Suprapubic skin (tissue), 4 donors: Measurements from ENCODE around the gene IBA57. TPM values are rescaled to one million over a fixed set of nuclear protein-coding genes. Genes with fewer than 3 reads are reported as not detected.
"Not testable (repeated sequence)": the region's sequence is repeated elsewhere in the genome, so short reads cannot be mapped to it uniquely, and the experiment has no call there.

Source experiments
- DNase-seq, 2 donors: peaks; one replicate each; pipeline ENCODE4 v3.0.0-alpha.2; 2019; ENCODE audit warnings: low spot score in 2 of 2
- H3K27ac ChIP-seq: fragments of 200-600 bp; sonication (generic); one replicate; pipeline ENCODE4 v1.5.1; 2019
- H3K27me3 ChIP-seq: fragments of 200-600 bp; sonication (generic); one replicate; pipeline ENCODE4 v1.5.1; 2019
- H3K36me3 ChIP-seq: fragments of 200-600 bp; sonication (generic); one replicate; pipeline ENCODE4 v1.5.1; 2019
- H3K4me1 ChIP-seq: fragments of 200-600 bp; sonication (generic); one replicate; pipeline ENCODE4 v1.5.1; 2019
- H3K4me3 ChIP-seq: fragments of 200-600 bp; sonication (generic); one replicate; pipeline ENCODE4 v1.5.1; 2019; ENCODE audit warnings: mild to moderate bottlenecking
- H3K9me3 ChIP-seq: fragments of 200-600 bp; sonication (generic); one replicate; pipeline ENCODE4 v1.5.1; 2019
- CTCF ChIP-seq, 2 donors: fragments of 200-600 bp in 1 of 2; fragments of 450-650 bp in 1 of 2; sonication (generic) in 1 of 2; IDR thresholded peaks; one replicate each; pipeline ENCODE4 v1.5.1; 2016 to 2019; ENCODE audit warnings: antibody characterized with exemption in 2 of 2, mild to moderate bottlenecking in 1 of 2, moderate library complexity in 1 of 2
- EP300 ChIP-seq: sonication (generic); formaldehyde crosslinking; IDR thresholded peaks from one replicate; pipeline ENCODE4 v1.6.1; 2017; ENCODE audit warnings: antibody characterized with exemption
- POLR2A ChIP-seq, 2 donors: fragments of 450-650 bp; IDR thresholded peaks; one replicate each; pipeline ENCODE4 v1.6.1; 2017; ENCODE audit warnings: antibody characterized with exemption in 2 of 2, mild to moderate bottlenecking in 2 of 2, moderate library complexity in 2 of 2
- POLR2AphosphoS5 ChIP-seq, 3 donors: sonication (generic); formaldehyde crosslinking; IDR thresholded peaks; one replicate each; pipeline ENCODE4 v1.6.1; 2017; ENCODE audit warnings: antibody characterized with exemption in 3 of 3
- WGBS: methylation state at CpG from one replicate; pipeline ENCODE4 v1.1.5; 2018; 5-methylcytosine and 5-hydroxymethylcytosine counted together
- total RNA-seq, 4 donors: library from RNA; depleted of rRNA; stranded (reverse); fragments of >200 nt; gene quantifications; one replicate each; pipeline ENCODE4 v1.1.0, GENCODE V29; 2016

The IBA57 gene
- total RNA-seq, 4 donors from 2014 or later: 9.2 to 22.4 (median 12.4) TPM

GRCh38 chr1:228182296-228183030 is 16.9 kb downstream of the IBA57 start:
- no peaks in the 10 kb centered on the region for H3K27me3 ChIP-seq
- TF ChIP-seq POLR2AphosphoS5 (IDR thresholded peaks at IDR 0.05) (no peak), CTCF (IDR thresholded peaks at IDR 0.05) (no peak), POLR2A (IDR thresholded peaks at IDR 0.05) (no peak), EP300 (no peak)
- peaks cover 4% of the 10 kb centered on the region for H3K36me3 ChIP-seq
- no peak overlapping the region for H3K27ac ChIP-seq
- H3K4me3 ChIP-seq: no peak overlapping the region
- DNase-seq: peak; percentile 48 to 66
- WGBS: 89% methylated on average over 28 of the region's 32 CpGs
- no peaks in the 10 kb centered on the region for H3K4me1 ChIP-seq
- H3K9me3 ChIP-seq: no peaks in the 10 kb centered on the region

GRCh38 chr1:228184152-228184551 is 18.5 kb downstream of the IBA57 start:
- Histone ChIP-seq H3K4me1 (no peaks in the 10 kb centered on the region), H3K4me3 (no peak overlapping the region), H3K36me3 (peaks cover 4% of the 10 kb centered on the region), H3K9me3 (no peaks in the 10 kb centered on the region), H3K27ac (no peak overlapping the region), H3K27me3 (no peaks in the 10 kb centered on the region)
- DNase-seq: peak; percentile 37 to 41
- TF ChIP-seq CTCF (IDR thresholded peaks at IDR 0.05): no peak
- TF ChIP-seq EP300: no peak
- no peak for TF ChIP-seq POLR2A (IDR thresholded peaks at IDR 0.05)
- TF ChIP-seq POLR2AphosphoS5 (IDR thresholded peaks at IDR 0.05): no peak
- 79% methylated on average over 7 of the region's 7 CpGs for WGBS

GRCh38 chr1:228185641-228185965 is 20.0 kb downstream of the IBA57 start:
- H3K27me3 ChIP-seq: no peaks in the 10 kb centered on the region
- no peak overlapping the region for H3K4me3 ChIP-seq
- H3K36me3 ChIP-seq: peaks cover 4% of the 10 kb centered on the region
- peak; percentile 18 to 52 for DNase-seq
- H3K27ac ChIP-seq: no peak overlapping the region
- H3K9me3 ChIP-seq: no peaks in the 10 kb centered on the region
- no peaks in the 10 kb centered on the region for H3K4me1 ChIP-seq
- TF ChIP-seq POLR2A (IDR thresholded peaks at IDR 0.05): no peak
- no peak for TF ChIP-seq EP300
- WGBS: 62% methylated on average over 11 of the region's 11 CpGs

- not testable (repeated sequence) for H3K27ac ChIP-seq, H3K27me3 ChIP-seq, H3K4me1 ChIP-seq, H3K36me3 ChIP-seq, H3K4me3 ChIP-seq, H3K9me3 ChIP-seq, DNase-seq
- 90% methylated on average over 2 of the region's 2 CpGs for WGBS
Observed at GRCh38 chr1:228188249-228188648, 22.6 kb downstream of the IBA57 start.

- H3K4me1 ChIP-seq: no peaks in the 10 kb centered on the region
- peak; percentile 42 to 43 for DNase-seq
- H3K27ac ChIP-seq: no peak overlapping the region
- peaks cover 4% of the 10 kb centered on the region for H3K36me3 ChIP-seq
- no peak for TF ChIP-seq POLR2A (IDR thresholded peaks at IDR 0.05)
- TF ChIP-seq POLR2AphosphoS5 (IDR thresholded peaks at IDR 0.05): no peak
- no peak for TF ChIP-seq EP300
- TF ChIP-seq CTCF (IDR thresholded peaks at IDR 0.05): no peak
- H3K27me3 ChIP-seq: no peaks in the 10 kb centered on the region
- 92% methylated on average over 14 of the region's 14 CpGs for WGBS
- H3K9me3 ChIP-seq: no peaks in the 10 kb centered on the region
- H3K4me3 ChIP-seq: no peak overlapping the region
Observed at GRCh38 chr1:228190182-228190581, 24.6 kb downstream of the IBA57 start.

- no peaks in the 10 kb centered on the region for H3K27me3 ChIP-seq
- WGBS: 94% methylated on average over 5 of the region's 5 CpGs
- DNase-seq: peak; percentile 16 to 28
- no peak for TF ChIP-seq POLR2AphosphoS5 (IDR thresholded peaks at IDR 0.05)
- TF ChIP-seq CTCF (IDR thresholded peaks at IDR 0.05): no peak
- no peak for TF ChIP-seq POLR2A (IDR thresholded peaks at IDR 0.05)
- TF ChIP-seq EP300: no peak
- H3K4me1 ChIP-seq: no peaks in the 10 kb centered on the region
- no peak overlapping the region for H3K4me3 ChIP-seq
- no peak overlapping the region for H3K27ac ChIP-seq
- peaks cover 4% of the 10 kb centered on the region for H3K36me3 ChIP-seq
- no peaks in the 10 kb centered on the region for H3K9me3 ChIP-seq
Observed at GRCh38 chr1:228190778-228191177, 25.2 kb downstream of the IBA57 start.
